HG03439 (cell line): ENCODE results near the gene SPSB2.

Experiments used
- ATAC-seq: cut with Tn5 transposase; IDR thresholded peaks from one replicate; pipeline ENCODE4 v1.9.1; 2021; ENCODE audit warnings: mild to moderate bottlenecking, moderate library complexity; ENCODE audit not compliant: unreplicated experiment

SPSB2 gene

DNA sequence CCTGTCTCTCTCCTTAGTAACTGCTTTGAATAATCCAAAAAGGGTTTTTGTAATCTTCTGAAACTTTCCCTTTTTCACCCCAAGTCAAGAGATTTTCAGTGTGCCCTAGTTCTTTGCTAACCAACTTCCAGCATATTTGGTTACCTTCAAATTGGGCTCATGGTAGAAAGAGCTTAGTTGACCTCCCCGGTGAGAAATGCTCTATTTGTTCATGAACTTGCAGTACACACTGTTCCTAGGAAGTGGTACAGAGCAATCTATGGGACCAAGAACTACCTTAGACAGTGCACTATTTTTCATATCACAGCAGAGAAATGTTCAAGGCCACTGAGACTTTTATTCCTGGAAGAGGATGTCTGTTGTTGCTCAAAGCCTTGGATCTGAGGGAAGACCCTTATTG, 19.5 kb downstream of the SPSB2 start:
- ATAC-seq, result no peak

DNA sequence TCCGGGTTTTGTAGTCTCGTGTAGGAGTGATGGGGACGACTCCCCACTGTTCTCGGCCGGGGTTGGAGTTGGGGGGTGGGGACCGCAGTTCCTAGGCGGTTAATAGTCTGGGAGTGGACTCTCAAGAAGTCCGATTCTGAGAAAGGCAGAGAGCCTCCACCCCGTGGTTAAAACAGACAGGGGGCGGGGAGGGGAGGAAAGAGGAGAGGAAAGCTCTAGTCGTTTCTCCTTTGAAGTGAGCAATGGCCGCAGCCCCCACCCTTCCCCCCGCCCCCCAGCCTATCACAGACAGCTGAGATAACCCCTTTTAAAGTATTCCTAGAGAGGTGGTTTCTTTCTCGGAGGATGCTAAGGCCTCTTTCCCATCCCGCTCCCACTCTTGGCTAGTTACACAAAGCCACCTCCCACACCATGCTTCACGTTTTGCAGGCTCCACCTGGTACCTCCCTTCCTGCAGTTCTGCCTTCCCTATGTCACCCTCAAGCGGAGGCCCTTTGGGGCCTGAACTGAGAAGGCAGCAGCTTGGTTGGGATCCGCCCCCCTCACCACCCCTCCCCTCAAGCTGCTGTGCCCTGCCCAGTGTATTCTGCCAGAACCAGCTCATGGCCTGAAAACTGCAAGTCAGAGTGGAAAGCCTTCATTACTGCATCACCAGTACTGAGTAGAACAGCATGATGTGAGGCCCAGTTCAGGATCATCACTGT, 20.3 kb downstream of the SPSB2 start:
- no peak for ATAC-seq

DNA sequence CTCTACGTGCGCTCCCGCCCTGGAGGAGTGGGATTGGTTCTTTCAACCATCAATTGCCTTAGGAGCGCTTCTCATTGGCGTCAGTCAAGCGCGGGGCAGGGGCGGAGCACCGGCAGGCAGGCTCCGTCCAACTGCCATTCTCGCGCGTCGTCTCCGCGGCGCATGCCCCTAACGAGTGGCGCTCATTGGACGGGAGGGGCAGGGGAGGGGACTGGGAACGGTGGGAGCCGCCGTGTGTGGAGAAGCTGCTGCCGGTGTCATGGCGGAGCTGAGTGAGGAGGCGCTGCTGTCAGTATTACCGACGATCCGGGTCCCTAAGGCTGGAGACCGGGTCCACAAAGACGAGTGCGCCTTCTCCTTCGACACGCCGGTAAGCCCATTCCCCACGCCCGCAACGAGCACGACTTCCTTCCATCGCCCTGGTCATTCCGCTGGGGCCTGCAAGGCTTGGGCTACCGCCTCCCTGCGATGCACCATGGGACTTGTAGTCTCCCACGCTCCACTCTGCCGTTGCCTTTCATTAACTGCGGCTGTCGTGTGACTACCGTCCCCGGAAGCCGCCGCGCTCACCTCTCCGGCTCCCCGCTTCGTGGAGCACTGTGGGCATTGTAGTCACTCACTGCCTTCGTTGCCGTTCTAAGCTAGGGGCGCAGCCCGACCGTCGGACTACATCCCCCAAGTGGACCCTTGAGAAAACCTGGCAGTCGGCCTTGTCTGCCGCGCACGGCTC, 21.0 kb downstream of the SPSB2 start, which contains the start of gene USP5:
USP5 (plus strand) TSS at position 230 of the 730 bp plus-strand sequence; CDS start at position 260, 30 bp downstream.
- peak; percentile 74 for ATAC-seq

DNA sequence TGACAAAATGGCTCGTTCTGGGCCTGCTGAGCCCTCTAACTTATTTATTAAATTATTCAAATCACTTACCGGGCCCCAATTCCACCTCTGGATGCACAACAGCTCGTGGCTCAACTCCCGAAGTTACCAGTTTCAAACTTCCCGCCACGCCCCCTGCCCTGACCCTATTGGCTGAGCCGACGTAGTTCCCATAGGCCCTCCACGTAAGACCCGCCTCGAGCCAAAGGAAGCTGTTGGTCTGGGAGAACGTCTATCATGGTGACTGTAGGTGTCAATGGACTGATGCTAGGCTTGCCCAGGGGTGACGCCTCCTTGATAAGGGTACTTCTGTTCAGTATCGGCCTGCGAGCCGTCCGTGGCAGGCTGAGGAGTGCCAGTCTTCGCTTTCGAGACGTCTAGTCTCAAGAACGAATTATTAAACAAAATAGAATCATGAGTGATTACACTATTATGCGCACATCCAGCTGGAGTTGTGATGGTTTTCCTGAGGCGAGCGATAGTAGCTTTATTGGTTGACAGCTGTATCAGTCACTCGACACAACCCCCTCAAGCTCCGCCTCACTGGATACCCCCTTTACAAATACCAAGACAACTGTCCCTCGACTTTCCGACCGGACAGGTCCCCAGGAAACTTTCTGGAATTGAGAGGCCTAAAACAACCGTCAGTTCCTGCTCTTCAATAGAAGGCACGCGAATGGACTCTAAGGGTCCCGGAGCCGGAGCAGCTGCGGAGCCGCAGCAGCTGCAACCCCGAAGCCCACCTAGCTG, 21.8 kb downstream of the SPSB2 start, which contains the start of gene CDCA3:
CDCA3 (minus strand) TSS at position 134 of the 768 bp plus-strand sequence. CDS start 334 bp downstream, outside the sequence.
- peak; percentile 59 for ATAC-seq

DNA sequence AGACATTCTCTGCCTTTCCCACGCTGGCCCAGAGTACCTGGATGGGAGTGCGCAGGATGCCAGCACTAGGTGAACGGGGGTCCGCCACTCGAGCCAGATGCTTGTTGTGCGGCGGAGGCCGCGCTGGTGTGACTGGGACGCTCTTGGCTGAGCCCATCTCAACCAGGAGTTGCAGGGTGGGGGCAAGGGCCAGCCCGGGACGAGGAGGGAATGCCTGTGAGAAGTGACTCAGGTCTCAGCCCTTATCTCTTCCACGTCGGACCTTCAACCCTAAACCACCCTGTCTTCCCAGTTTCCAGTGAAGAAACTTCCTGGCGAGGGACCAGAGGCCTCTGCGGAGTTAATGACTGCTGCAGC, 22.3 kb downstream of the SPSB2 start:
- no peak for ATAC-seq

DNA sequence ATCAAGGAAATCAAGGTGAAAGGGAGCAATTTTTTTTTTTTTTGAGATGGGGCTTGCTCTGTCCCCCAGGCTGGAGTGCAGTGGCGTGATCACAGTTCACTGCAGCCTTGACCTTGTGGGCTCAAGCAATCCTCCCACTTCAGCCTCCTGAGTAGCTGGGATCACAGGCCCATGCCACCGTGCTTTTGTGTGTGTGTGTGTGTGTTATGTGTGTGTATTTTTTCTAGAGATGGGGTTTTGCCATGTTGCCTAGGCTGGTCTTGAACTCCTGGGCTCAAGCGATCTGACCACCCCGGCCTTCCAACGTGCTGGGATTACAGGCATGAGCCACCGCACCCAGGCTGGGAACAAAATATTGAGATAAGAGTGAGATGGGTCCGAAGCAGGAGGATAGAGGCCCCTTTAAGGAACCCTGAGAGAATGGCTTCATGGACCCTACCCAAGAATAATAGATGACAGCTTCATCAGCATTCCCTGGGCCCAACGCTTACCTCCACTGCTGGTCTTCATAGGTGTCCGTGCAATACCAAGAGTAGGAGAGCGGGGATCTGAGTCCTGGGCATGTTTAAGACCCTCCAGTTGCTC, 23.0 kb downstream of the SPSB2 start:
- no peak for ATAC-seq

DNA sequence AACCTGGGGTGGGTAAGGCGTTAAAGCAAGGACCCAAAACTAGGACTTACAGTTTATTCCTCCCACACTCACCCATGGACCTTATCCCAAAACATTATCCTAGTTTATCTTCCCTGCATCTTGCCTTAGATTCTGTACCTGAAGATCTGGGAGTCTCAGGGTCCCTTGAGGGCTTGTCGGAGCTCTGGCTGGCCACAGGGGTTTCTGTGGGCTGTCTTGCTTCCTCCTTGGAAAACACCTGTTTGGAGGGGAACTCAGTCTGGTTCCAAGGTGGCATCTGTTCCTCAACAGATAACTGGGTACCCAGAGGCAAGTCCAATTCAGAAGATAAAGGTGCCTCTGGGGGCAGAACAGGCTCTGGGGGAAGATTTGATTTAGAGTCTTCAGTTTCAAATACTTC, 23.7 kb downstream of the SPSB2 start:
- ATAC-seq, result no peak

DNA sequence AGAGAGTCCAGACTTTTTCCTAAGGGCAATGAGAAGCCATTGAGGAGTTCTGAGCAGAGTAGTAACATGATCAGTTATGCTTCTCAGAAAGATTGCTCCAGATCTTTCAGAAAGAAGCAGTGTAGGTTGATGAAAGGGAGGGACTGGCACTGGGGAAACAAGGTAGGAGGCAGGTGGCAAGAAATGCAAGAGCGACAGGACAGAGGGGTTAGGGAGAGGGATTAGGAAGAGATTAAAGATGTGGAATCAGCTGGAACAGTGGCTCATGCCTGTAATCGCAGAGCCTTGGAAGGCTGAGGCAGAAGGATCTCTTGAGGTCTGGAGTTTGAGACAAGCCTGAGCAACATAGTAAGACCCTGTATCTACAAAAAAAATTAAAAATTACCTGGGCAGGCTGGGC, 25.4 kb downstream of the SPSB2 start:
- ATAC-seq, result no peak

DNA sequence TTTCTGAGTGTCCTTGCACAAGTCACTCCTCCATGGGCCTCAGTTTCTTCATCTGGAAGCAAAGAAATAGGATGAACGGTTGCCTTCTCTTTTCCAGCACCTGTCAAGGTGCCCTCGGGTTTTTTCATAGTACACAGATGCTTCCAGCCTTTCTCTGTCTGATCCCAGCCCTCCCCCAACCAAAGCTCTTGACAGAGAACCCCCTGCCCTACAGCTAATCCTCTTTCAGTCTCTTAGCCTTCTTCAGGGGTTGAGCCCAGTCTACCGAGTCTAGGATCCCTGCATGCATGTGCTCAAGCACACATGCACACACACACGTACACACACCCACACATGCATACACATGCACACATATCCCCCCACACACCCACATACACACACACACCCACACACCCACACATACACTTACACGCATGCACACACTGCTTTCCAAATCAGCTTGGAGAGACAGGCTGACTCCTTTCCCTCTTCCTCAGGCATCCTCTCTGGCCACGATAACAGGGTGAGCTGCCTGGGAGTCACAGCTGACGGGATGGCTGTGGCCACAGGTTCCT, 26.7 kb downstream of the SPSB2 start:
- no peak for ATAC-seq

DNA sequence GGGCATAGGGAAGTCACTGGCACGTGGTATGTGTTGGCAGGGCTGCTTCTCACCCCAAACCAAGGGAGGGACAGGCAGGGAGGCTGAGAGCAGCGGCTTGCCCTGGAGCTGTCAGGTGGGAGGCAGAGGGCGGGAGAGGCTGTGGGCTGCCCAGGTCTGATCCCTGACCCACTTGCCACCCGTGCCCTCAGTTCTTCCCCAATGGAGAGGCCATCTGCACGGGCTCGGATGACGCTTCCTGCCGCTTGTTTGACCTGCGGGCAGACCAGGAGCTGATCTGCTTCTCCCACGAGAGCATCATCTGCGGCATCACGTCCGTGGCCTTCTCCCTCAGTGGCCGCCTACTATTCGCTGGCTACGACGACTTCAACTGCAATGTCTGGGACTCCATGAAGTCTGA, 27.7 kb downstream of the SPSB2 start:
- ATAC-seq, result no peak

DNA sequence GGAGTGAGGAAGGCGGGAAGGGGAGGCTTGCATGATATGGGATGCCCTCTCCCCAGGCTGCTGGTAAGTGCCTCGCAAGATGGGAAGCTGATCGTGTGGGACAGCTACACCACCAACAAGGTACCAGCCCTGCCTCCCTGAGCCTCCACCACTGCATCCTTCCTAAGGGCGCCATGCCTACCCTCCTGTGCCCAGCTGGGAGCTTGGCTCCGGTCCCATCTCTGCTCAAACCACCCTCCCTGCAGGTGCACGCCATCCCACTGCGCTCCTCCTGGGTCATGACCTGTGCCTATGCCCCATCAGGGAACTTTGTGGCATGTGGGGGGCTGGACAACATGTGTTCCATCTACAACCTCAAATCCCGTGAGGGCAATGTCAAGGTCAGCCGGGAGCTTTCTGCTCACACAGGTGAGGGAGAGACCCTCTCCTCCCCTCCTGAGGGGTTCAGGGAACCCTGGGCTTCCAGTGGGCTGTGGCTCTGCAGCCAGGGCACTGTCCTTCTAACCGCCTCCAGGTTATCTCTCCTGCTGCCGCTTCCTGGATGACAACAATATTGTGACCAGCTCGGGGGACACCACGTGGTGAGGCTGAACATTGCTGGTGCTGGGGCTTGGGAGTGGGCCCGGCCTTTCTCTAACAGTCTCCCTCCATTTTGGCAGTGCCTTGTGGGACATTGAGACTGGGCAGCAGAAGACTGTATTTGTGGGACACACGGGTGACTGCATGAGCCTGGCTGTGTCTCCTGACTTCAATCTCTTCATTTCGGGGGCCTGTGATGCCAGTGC, 29.8 kb downstream of the SPSB2 start:
- no peak for ATAC-seq

DNA sequence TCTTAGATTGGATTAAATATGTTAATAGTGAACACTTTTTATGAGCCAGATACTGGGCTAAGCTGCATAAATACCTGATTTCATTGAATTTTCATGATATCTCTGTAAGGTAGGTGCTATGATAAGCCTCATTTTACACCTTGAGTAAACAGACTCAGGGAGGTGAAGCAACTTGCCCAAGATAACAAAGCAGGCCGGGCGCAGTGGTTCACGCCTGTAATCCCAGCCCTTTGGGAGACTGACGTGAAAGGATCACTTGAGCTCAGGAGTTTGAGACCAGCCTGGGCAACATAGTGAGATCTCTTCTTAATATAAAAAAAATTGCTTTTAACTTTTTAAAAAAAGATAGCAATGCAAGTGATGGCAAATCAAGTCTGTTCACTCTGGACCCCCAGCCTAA, 31.0 kb downstream of the SPSB2 start:
- no peak for ATAC-seq

DNA sequence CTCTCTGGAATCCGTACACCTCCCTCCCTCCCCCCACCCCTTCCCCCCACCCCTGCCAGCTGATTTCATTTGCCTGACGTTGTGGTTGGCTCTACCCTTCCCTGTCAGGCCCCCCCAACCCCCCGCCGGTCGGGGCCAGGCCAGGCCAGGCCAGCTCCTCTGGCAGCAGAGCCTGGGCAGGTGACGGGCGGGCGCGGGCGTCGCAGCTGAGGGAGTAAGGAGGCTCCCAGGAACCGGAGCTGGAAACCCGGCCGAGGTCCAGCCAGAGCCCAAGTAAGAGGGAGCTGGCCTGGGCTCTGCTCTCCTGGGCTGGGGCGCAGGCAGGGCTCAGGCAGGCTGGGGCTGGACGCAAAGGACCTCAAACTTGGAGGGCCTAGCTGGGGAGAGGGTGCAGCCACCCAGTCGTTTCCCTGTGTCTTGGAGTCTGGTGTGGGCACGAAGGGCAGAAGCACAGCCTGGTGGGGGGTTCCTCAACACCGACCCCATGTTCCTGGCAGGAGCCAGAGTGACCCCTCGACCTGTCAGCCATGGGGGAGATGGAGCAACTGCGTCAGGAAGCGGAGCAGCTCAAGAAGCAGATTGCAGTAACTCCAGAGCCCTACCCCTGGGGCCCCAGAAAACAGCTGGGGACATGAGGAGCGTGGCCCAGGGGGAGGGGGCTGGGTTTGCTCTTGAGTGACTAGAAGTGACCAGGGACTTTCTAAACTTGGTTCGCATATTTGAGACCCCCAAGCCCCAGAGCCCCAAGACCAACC, 32.2 kb downstream of the SPSB2 start, which contains the start of gene GNB3:
GNB3 (plus strand) TSS at position 165 of the 755 bp plus-strand sequence; CDS start at position 528, 363 bp downstream.
- ATAC-seq, result no peak

DNA sequence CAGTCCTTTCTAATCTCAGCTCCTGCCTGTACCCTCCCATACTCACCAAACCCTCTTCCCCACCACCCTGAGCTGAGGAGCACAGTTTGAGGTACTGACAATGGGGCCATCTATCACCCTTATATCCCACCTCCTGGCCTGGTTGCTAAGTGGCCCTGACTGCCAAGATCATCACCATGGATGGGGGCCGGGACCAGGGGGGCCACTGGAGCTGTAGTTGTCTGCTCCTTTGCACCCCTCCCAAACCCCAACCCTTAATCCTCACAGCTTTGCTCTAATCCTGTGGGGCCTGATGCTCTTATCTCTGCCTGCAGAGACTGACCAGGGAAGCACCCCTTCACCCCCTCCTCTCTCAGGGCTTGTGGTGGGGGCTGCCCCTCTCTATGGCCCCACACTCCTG, 32.8 kb downstream of the SPSB2 start:
- ATAC-seq, result no peak

DNA sequence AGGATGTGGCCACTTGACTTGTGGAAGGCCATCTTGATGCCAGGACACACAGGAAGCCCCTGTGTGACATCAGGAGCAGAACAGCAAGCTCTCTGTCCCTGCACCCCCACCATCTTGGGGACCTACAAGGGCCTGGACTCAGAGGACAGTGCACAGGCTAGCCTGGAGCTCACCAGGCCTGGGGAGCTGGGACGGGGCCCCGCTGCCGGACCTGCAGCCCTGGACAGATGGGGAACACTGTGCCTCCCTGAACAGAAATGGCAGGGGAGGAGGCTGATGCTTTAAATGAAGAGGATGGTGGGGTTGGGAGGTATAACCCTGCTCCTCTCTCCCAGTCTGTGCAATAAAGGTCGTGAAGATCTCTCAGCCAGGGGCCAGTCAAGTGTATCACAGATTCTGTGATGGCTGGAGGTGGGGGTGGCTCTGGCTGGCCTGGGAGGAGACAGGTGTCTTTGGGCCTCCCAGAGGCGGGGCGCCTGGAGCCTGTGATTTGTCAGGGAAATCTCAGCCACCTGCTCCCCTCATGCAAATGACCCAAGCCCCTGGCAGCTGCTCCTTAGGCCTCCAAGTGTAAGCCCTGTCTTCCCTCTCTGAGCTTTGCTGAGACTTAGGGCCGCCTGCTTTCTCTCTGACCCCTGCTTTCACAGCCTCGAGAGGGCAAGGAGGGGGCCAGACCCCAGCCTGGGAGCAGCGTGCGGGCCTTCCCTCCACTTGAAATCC, 33.5 kb downstream of the SPSB2 start:
- ATAC-seq, result no peak

DNA sequence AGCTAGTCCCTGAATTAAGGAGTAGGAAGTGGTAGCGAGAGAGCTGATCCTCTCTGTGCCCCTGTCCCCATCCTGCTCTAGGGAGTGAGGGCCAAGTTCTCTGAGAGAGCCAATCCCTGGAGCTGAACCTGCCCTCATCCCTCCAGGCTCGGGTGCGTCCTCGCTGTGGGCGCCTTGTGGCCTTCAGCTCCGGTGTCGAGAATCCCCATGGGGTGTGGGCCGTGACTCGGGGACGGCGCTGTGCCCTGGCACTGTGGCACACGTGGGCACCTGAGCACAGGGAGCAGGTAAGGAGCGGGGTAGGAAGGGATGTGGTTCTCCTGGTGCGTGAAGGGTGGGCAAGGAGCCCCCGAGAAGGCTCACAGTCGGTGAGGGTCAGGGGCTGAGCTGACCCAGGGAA, 34.2 kb downstream of the SPSB2 start:
- no peak for ATAC-seq

DNA sequence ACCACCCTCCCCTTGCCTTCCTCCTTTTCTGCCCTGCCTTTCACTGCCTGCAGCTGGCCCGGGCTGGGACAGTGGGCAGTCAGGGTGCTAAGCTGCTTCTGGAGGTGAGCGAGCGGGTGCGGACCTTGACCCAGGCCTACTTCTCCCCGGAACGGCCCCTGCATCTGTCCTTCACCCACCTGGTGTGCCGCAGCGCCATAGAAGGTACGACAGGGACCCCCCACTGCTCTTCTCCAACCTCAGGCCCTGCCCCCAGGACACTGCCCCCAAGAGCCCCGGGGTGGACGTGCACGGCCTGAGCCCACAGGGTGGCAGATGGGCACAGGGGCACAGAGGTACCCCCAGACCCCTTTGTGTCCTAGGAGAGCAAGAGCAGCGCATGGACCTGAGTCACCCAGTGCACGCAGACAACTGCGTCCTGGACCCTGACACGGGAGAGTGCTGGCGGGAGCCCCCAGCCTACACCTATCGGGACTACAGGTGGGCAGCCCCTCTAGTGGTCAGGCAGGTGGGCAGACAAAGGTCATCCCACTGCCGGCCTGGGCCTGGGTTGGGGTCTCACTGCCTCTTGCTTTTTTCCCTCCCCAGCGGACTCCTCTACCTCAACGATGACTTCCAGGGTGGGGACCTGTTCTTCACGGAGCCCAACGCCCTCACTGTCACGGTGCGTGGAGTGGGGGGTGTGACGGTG, 35.6 kb downstream of the SPSB2 start:
- no peak for ATAC-seq

DNA sequence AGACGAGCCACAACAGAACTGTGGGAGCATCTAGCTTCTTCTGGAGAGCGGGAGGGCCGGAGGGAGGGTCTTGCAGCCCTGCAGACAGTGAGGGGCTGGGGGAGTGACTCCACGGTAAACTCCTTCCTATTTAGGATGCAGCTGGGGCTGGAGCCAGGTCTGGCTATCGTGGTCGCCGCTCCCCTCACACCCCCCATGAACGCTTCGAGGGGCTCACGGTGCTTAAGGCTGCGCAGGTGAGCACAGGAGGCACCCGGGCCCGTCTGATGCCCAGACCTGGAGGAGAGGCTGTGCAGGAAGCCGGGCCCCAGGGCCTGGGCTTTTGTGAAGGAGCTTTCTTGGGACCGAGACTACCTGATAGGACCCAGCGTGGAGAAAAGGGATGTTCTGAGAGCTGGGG, 36.3 kb downstream of the SPSB2 start:
- ATAC-seq, result no peak
